ENCODE results near the gene CDKN2D.

The CDKN2D gene

GRCh38 chr19:10566658-10567410 lies 1.9 kb downstream of the CDKN2D start:
- DNase-seq = no peak
- intact Hi-C loops (cut with DNase I; ENCODE audit: low total_unique reads) = loop anchor here (5.0 to 10.0 kb wide), 2 partner anchors 65 to 162 kb away; partner anchors contain the start of genes CDC37 and KEAP1

GRCh38 chr19:10566408-10566657 lies 2.4 kb downstream of the CDKN2D start:
- TF ChIP-seq CTCF (IDR thresholded peaks at IDR 0.05) = no peak
- H3K27me3 ChIP-seq = no peaks in the 10 kb centered on the region
- intact Hi-C loops (cut with DNase I; ENCODE audit: low total_unique reads) = loop anchor here (5.0 to 10.0 kb wide), 2 partner anchors 64 to 162 kb away; partner anchors contain the start of genes CDC37 and KEAP1
- H3K27ac ChIP-seq = peak overlapping the region; percentile 91 to 92
- no peaks in the 10 kb centered on the region for H3K9me3 ChIP-seq
- peaks cover 0 to 16% (median 1%) of the 10 kb centered on the region in 3 donors for H3K36me3 ChIP-seq
- H3K4me1 ChIP-seq = peaks cover 0 to 42% (median 32%) of the 10 kb centered on the region in 4 donors
- peak overlapping the region; percentile 91 to 94 for H3K4me3 ChIP-seq
- no peak for DNase-seq

More at GRCh38 chr19:10566658-10567410, 1.9 kb downstream of the CDKN2D start:
- H3K9me3 ChIP-seq = no peaks in the 10 kb centered on the region
- H3K27ac ChIP-seq = peak overlapping the region; percentile 91 to 92
- no peak for TF ChIP-seq CTCF (IDR thresholded peaks at IDR 0.05)
- peaks cover 0 to 12% (median 0%) of the 10 kb centered on the region in 3 donors for H3K36me3 ChIP-seq
- peak overlapping the region; percentile 91 to 94 for H3K4me3 ChIP-seq
- H3K27me3 ChIP-seq = no peaks in the 10 kb centered on the region
- peaks cover 0 to 42% (median 32%) of the 10 kb centered on the region in 4 donors for H3K4me1 ChIP-seq

- Histone ChIP-seq H3K4me1 (peaks cover 0 to 42% (median 32%) of the 10 kb centered on the region in 4 donors), H3K4me3 (peak within 1 kb of the TSS; percentile 91 to 94), H3K27ac (peak within 1 kb of the TSS; percentile 91 to 92), H3K27me3 (no peaks in the 10 kb centered on the region), H3K9me3 (no peaks in the 10 kb centered on the region), H3K36me3 (peaks cover 5 to 22% (median 6%) of the 10 kb centered on the region in 3 donors)
- peak; percentile 98 to 99 for DNase-seq
- peak; percentile 13 to 53 for TF ChIP-seq CTCF (IDR thresholded peaks at IDR 0.05)
- intact Hi-C loops (cut with DNase I; ENCODE audit: low total_unique reads) = loop anchor here (5.0 to 10.0 kb wide), 2 partner anchors 63 to 161 kb away; partner anchors contain the start of genes CDC37 and KEAP1
Observed at GRCh38 chr19:10565567-10566407, 3.0 kb downstream of the CDKN2D start, which contains the start of gene KRI1. KRI1 (minus strand) TSS chr19:10566010; CDS start chr19:10565999, 11 bp downstream.

GRCh38 chr19:10565028-10565566 lies 3.7 kb downstream of the CDKN2D start:
- peaks cover 9 to 29% (median 13%) of the 10 kb centered on the region in 3 donors for H3K36me3 ChIP-seq
- no peaks in the 10 kb centered on the region for H3K9me3 ChIP-seq
- DNase-seq = peak; percentile 45 to 76
- H3K27me3 ChIP-seq = no peaks in the 10 kb centered on the region
- intact Hi-C loops (cut with DNase I; ENCODE audit: low total_unique reads) = loop anchor here (5.0 to 10.0 kb wide), 2 partner anchors 63 to 160 kb away; partner anchors contain the start of genes CDC37 and KEAP1
- peak overlapping the region; percentile 91 to 92 for H3K27ac ChIP-seq
- TF ChIP-seq CTCF (IDR thresholded peaks at IDR 0.05) = peak in 1 of 2 experiments; percentile 8
- peak overlapping the region; percentile 91 to 94 for H3K4me3 ChIP-seq
- peaks cover 0 to 42% (median 32%) of the 10 kb centered on the region in 4 donors for H3K4me1 ChIP-seq

GRCh38 chr19:10562609-10563008 lies 6.2 kb downstream of the CDKN2D start:
- intact Hi-C loops (cut with DNase I; ENCODE audit: low total_unique reads) = loop anchor here (10.0 kb wide), 1 partner anchor 158 kb away; the partner anchor contains the start of gene CDC37
- DNase-seq = no peak
- H3K4me1 ChIP-seq = peaks cover 0 to 29% (median 22%) of the 10 kb centered on the region in 4 donors
- no peaks in the 10 kb centered on the region for H3K9me3 ChIP-seq
- H3K27me3 ChIP-seq = no peaks in the 10 kb centered on the region
- TF ChIP-seq CTCF (IDR thresholded peaks at IDR 0.05) = no peak
- no peak overlapping the region for H3K4me3 ChIP-seq
- H3K27ac ChIP-seq = no peak overlapping the region
- H3K36me3 ChIP-seq = peaks cover 19 to 54% (median 34%) of the 10 kb centered on the region in 3 donors

All from tibial artery (tissue), 4 donors.